GM12878 (cell line): ENCODE results near the gene CHMP4B. TPM values are rescaled to one million over a fixed set of nuclear protein-coding genes. Genes with fewer than 3 reads are reported as not detected.
A peak's percentile ranks its signal among the peaks of the same experiment; 100 is the strongest.

Source experiments
- ATF7 ChIP-seq: fragments of 450-650 bp; IDR thresholded peaks from 2 replicates; pipeline ENCODE4 v1.6.1; 2016; ENCODE audit warnings: low read depth, mild to moderate bottlenecking
- BACH1 ChIP-seq: fragments of 450-650 bp; IDR thresholded peaks from 2 replicates; pipeline ENCODE4 v1.6.1; 2017; ENCODE audit warnings: mild to moderate bottlenecking, borderline replicate concordance
- CBFB ChIP-seq: IDR thresholded peaks from 2 replicates; pipeline ENCODE4 v1.6.1; 2016; ENCODE audit warnings: antibody characterized with exemption, low read depth
- CREM ChIP-seq: IDR thresholded peaks from 2 replicates; pipeline ENCODE4 v1.6.1; 2014; ENCODE audit warnings: antibody characterized with exemption, low read depth
- EED ChIP-seq: sonication (generic); IDR thresholded peaks from 2 replicates; pipeline ENCODE4 v1.6.1; 2016; ENCODE audit warnings: antibody characterized with exemption, low read depth
- ETV6 ChIP-seq, 2 experiments: fragments of 450-650 bp in 1 of 2; IDR thresholded peaks in 1 of 2; conservative IDR thresholded peaks in 1 of 2; 2 replicates each; pipeline ENCODE4 v1.6.1; 2014; ENCODE audit warnings: antibody characterized with exemption in 1 of 2, borderline replicate concordance in 1 of 2, low read depth in 1 of 2, mild to moderate bottlenecking in 1 of 2, moderate library complexity in 1 of 2
- FOXK2 ChIP-seq: fragments of 450-650 bp; IDR thresholded peaks from 2 replicates; pipeline ENCODE4 v1.6.1; 2017; ENCODE audit warnings: mild to moderate bottlenecking, moderate library complexity
- GABPA ChIP-seq: IDR thresholded peaks from 2 replicates; pipeline ENCODE4 v1.6.1; 2014; ENCODE audit warnings: antibody characterized with exemption, low read depth, mild to moderate bottlenecking, inconsistent platforms
- HCFC1 ChIP-seq: fragments of 150-350 bp; IDR thresholded peaks from 2 replicates; pipeline ENCODE4 v1.6.1; 2014; ENCODE audit warnings: low read length
- HDAC6 ChIP-seq: fragments of 200-600 bp; sonication (generic); IDR thresholded peaks from one replicate; pipeline ENCODE4 v1.8.0; 2017; ENCODE audit warnings: antibody characterized with exemption; ENCODE audit not compliant: unreplicated experiment
- KLF5 ChIP-seq: fragments of 450-650 bp; IDR thresholded peaks from 2 replicates; pipeline ENCODE4 v1.6.1; 2014; ENCODE audit warnings: mild to moderate bottlenecking; ENCODE audit not compliant: partially characterized antibody
- MEF2B ChIP-seq: fragments of 450-650 bp; IDR thresholded peaks from 2 replicates; pipeline ENCODE4 v1.6.1; 2018; ENCODE audit warnings: mild to moderate bottlenecking, moderate library complexity; ENCODE audit not compliant: partially characterized antibody, poor library complexity, severe bottlenecking
- MTA2 ChIP-seq: fragments of 450-650 bp; IDR thresholded peaks from 2 replicates; pipeline ENCODE4 v1.6.1; 2016; ENCODE audit warnings: low read depth, mild to moderate bottlenecking, moderate library complexity
- MTA3 ChIP-seq: IDR thresholded peaks from 2 replicates; pipeline ENCODE4 v1.6.1; 2012; ENCODE audit warnings: low read length, inconsistent platforms, borderline replicate concordance
- MXI1 ChIP-seq: fragments of 150-350 bp; IDR thresholded peaks from 2 replicates; pipeline ENCODE4 v1.6.1; 2011; ENCODE audit warnings: low read depth, mild to moderate bottlenecking, inconsistent platforms, low read length, improper control_type of control experiment
- NFYB ChIP-seq: IDR thresholded peaks from 2 replicates; pipeline ENCODE4 v1.6.1; 2011; ENCODE audit warnings: low read depth, mild to moderate bottlenecking, low read length, improper control_type of control experiment, moderate library complexity; ENCODE audit not compliant: insufficient read depth
- NRF1 ChIP-seq: conservative IDR thresholded peaks from 2 replicates; pipeline ENCODE4 v1.6.1; 2011; ENCODE audit warnings: mild to moderate bottlenecking, low read depth, low read length, improper control_type of control experiment
- SMAD5 ChIP-seq: IDR thresholded peaks from 2 replicates; pipeline ENCODE4 v1.6.1; 2016; ENCODE audit warnings: antibody characterized with exemption, low read depth
- TAF1 ChIP-seq: IDR thresholded peaks from 2 replicates; pipeline ENCODE4 v1.6.1; 2011; ENCODE audit warnings: mild to moderate bottlenecking, low read depth, low read length, borderline replicate concordance
- ZSCAN29 ChIP-seq: fragments of 450-650 bp; IDR thresholded peaks from 2 replicates; pipeline ENCODE4 v1.6.1; 2017; ENCODE audit warnings: mild to moderate bottlenecking, moderate library complexity
- polyA plus RNA-seq, 11 experiments: library from polyadenylated mRNA; depleted of rRNA in 4 of 11; unstranded in 6 of 11; stranded (reverse) in 5 of 11; fragments of >200 nt; fragmentation: Nextera tagmentation in 4 of 11; fragmentation: Illumina TruSeq in 1 of 11; extraction: Ambion mirVana in 4 of 11; extraction: Trizol in 1 of 11; gene quantifications; 1 replicate in 1 of 11; 2 replicates in 10 of 11; pipeline versions ENCODE4 v1.2.1 to v1.2.3, GENCODE V29; 2011 to 2016; ENCODE audit warnings: inconsistent platforms in 2 of 11, missing spikeins in 2 of 11, low read depth in 1 of 11
- total RNA-seq, 4 experiments: library from RNA; depleted of rRNA in 3 of 4; stranded (reverse); fragments of >200 nt in 3 of 4; fragmentation: Illumina TruSeq in 1 of 4; extraction: Trizol in 1 of 4; gene quantifications; 2 replicates each; pipeline versions ENCODE4 v1.2.1 to v1.2.3, GENCODE V29; 2013 to 2021
- TF ChIP-seq, protein P1 (sequence below): fragments of 450-650 bp; IDR thresholded peaks from 2 replicates; pipeline ENCODE4 v1.6.1; 2016; ENCODE audit warnings: mild to moderate bottlenecking, moderate library complexity, borderline replicate concordance
- TF ChIP-seq, protein P2 (sequence below): IDR thresholded peaks from 2 replicates; pipeline ENCODE4 v1.6.1; 2011; ENCODE audit warnings: borderline replicate concordance, low read depth, mild to moderate bottlenecking, moderate library complexity, low read length; ENCODE audit not compliant: insufficient read depth, poor library complexity, severe bottlenecking
- TF ChIP-seq, protein P3 (sequence below): fragments of 150-350 bp; IDR thresholded peaks from 2 replicates; pipeline ENCODE4 v1.6.1; 2016; ENCODE audit warnings: low read depth, low read length

Gene CHMP4B
- total and polyA plus RNA-seq, 10 of the 15 experiments (the other 5 are each of a cell fraction or from before 2014, with no cell fraction given): 4.2 to 118 (median 49.6) TPM

DNA sequence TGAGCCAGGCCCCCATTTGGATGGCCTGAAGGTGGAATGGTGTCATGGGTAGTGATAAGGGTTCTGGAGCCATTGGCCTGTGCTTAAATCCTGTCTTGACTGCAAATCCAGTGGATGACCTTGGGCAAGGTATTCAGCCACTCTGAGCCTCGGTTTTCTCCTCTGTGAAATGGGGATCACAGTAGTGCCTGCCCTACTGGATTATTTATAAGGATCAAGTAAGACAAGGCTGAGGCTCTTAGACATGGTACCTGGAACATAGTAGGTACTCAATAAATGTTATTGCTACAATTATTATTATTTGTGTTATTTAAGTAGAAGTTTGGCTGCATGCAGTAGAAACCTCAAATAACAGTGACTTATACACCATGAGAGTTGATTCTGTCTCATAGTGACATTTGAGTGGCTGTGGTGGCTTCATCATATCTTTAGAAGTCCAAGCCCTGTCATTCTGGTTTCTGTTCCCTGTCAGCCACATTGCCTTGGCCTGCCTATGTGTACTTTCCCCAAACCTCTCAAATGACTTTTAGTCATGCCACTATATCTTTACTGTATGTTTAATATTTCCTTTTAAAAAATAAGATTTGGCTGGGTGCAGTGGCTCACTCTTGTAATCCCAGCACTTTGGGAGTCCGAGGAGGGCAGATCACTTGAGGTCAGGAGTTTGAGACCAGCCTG is 37.6 kb upstream of the CHMP4B start (continued):
- TF ChIP-seq, protein P1, sequence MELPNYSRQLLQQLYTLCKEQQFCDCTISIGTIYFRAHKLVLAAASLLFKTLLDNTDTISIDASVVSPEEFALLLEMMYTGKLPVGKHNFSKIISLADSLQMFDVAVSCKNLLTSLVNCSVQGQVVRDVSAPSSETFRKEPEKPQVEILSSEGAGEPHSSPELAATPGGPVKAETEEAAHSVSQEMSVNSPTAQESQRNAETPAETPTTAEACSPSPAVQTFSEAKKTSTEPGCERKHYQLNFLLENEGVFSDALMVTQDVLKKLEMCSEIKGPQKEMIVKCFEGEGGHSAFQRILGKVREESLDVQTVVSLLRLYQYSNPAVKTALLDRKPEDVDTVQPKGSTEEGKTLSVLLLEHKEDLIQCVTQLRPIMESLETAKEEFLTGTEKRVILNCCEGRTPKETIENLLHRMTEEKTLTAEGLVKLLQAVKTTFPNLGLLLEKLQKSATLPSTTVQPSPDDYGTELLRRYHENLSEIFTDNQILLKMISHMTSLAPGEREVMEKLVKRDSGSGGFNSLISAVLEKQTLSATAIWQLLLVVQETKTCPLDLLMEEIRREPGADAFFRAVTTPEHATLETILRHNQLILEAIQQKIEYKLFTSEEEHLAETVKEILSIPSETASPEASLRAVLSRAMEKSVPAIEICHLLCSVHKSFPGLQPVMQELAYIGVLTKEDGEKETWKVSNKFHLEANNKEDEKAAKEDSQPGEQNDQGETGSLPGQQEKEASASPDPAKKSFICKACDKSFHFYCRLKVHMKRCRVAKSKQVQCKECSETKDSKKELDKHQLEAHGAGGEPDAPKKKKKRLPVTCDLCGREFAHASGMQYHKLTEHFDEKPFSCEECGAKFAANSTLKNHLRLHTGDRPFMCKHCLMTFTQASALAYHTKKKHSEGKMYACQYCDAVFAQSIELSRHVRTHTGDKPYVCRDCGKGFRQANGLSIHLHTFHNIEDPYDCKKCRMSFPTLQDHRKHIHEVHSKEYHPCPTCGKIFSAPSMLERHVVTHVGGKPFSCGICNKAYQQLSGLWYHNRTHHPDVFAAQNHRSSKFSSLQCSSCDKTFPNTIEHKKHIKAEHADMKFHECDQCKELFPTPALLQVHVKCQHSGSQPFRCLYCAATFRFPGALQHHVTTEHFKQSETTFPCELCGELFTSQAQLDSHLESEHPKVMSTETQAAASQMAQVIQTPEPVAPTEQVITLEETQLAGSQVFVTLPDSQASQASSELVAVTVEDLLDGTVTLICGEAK: no peak
- TF ChIP-seq NRF1: no peak
- 0 out of 2 replicates have a peak, but pooled peaks have one; percentile 58 for TF ChIP-seq MTA2
- peak; percentile 44; the same call in 1 of the 2 replicates for TF ChIP-seq BACH1
- TF ChIP-seq NFYB: 0 out of 2 replicates have a peak, but pooled peaks have one; percentile 17
- no peak for TF ChIP-seq MTA3
- TF ChIP-seq HDAC6: no peak
- TF ChIP-seq CREM: no peak
- no peak for TF ChIP-seq HCFC1
- no peak for TF ChIP-seq ZSCAN29
- TF ChIP-seq EED: no peak
- TF ChIP-seq TAF1: no peak
- TF ChIP-seq, protein P2, sequence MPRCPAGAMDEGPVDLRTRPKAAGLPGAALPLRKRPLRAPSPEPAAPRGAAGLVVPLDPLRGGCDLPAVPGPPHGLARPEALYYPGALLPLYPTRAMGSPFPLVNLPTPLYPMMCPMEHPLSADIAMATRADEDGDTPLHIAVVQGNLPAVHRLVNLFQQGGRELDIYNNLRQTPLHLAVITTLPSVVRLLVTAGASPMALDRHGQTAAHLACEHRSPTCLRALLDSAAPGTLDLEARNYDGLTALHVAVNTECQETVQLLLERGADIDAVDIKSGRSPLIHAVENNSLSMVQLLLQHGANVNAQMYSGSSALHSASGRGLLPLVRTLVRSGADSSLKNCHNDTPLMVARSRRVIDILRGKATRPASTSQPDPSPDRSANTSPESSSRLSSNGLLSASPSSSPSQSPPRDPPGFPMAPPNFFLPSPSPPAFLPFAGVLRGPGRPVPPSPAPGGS: no peak
- no peak for TF ChIP-seq FOXK2
- peak; percentile 48; the same call in 1 of the 2 replicates for TF ChIP-seq CBFB
- TF ChIP-seq, protein P3, sequence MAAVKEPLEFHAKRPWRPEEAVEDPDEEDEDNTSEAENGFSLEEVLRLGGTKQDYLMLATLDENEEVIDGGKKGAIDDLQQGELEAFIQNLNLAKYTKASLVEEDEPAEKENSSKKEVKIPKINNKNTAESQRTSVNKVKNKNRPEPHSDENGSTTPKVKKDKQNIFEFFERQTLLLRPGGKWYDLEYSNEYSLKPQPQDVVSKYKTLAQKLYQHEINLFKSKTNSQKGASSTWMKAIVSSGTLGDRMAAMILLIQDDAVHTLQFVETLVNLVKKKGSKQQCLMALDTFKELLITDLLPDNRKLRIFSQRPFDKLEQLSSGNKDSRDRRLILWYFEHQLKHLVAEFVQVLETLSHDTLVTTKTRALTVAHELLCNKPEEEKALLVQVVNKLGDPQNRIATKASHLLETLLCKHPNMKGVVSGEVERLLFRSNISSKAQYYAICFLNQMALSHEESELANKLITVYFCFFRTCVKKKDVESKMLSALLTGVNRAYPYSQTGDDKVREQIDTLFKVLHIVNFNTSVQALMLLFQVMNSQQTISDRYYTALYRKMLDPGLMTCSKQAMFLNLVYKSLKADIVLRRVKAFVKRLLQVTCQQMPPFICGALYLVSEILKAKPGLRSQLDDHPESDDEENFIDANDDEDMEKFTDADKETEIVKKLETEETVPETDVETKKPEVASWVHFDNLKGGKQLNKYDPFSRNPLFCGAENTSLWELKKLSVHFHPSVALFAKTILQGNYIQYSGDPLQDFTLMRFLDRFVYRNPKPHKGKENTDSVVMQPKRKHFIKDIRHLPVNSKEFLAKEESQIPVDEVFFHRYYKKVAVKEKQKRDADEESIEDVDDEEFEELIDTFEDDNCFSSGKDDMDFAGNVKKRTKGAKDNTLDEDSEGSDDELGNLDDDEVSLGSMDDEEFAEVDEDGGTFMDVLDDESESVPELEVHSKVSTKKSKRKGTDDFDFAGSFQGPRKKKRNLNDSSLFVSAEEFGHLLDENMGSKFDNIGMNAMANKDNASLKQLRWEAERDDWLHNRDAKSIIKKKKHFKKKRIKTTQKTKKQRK: no peak
- no peak for TF ChIP-seq SMAD5
- TF ChIP-seq MEF2B: peak; percentile 45
- TF ChIP-seq MXI1: no peak
- TF ChIP-seq ATF7: peak; percentile 71
- no peak for TF ChIP-seq ETV6 (conservative IDR thresholded peaks at IDR 0.05 in 1 of 2, IDR thresholded peaks at IDR 0.05 in 1 of 2; ENCODE audit: borderline replicate concordance in 1 of 2, low read depth in 1 of 2)
- TF ChIP-seq GABPA: no peak
- no peak for TF ChIP-seq KLF5
